Liver (tissue), 9 donors: ENCODE results near the gene NF2. TPM values are rescaled to one million over a fixed set of nuclear protein-coding genes. Genes with fewer than 3 reads are reported as not detected.

Experiments used
- DNase-seq: peaks from one replicate; pipeline ENCODE4 v3.0.0-alpha.2; 2017; ENCODE audit warnings: low spot score
- H3K27ac ChIP-seq, 2 donors: one replicate each; pipeline ENCODE4 v1.7.0; 2013; ENCODE audit warnings: inconsistent platforms in 2 of 2, low read length in 2 of 2, control low read depth in 1 of 2, low read depth in 1 of 2, mild to moderate bottlenecking in 1 of 2
- H3K27me3 ChIP-seq, 4 donors: one replicate each; pipeline versions ENCODE4 v1.6.1 to v1.7.0; 2013; ENCODE audit warnings: low read length in 3 of 4, inconsistent platforms in 1 of 4, mild to moderate bottlenecking in 1 of 4, moderate library complexity in 1 of 4; ENCODE audit not compliant: control insufficient read depth in 4 of 4, insufficient read depth in 4 of 4
- H3K36me3 ChIP-seq, 4 donors: one replicate each; pipeline versions ENCODE4 v1.6.1 to v1.7.0; 2013; ENCODE audit warnings: low read length in 3 of 4, mild to moderate bottlenecking in 3 of 4, low read depth in 1 of 4, moderate library complexity in 1 of 4; ENCODE audit not compliant: control insufficient read depth in 4 of 4, insufficient read depth in 3 of 4
- H3K4me1 ChIP-seq, 4 donors: one replicate each; pipeline versions ENCODE4 v1.6.1 to v1.7.0; 2013; ENCODE audit warnings: low read length in 3 of 4, mild to moderate bottlenecking in 3 of 4, moderate library complexity in 1 of 4; ENCODE audit not compliant: control insufficient read depth in 4 of 4, insufficient read depth in 4 of 4
- H3K4me3 ChIP-seq, 3 donors: one replicate each; pipeline versions ENCODE4 v1.6.1 to v1.7.0; 2013; ENCODE audit warnings: low read length in 3 of 3, control low read depth in 1 of 3, low read depth in 1 of 3, mild to moderate bottlenecking in 1 of 3
- H3K9ac ChIP-seq, 2 donors: one replicate each; pipeline ENCODE4 v1.7.0; 2013; ENCODE audit warnings: low read length in 2 of 2, mild to moderate bottlenecking in 2 of 2, moderate library complexity in 2 of 2, control low read depth in 1 of 2, low read depth in 1 of 2
- H3K9me3 ChIP-seq, 4 donors: one replicate each; pipeline versions ENCODE4 v1.6.1 to v1.7.0; 2013; ENCODE audit warnings: low read length in 3 of 4; ENCODE audit not compliant: control insufficient read depth in 4 of 4
- CTCF ChIP-seq: fragments of 150-350 bp; IDR thresholded peaks from 2 replicates; pipeline ENCODE4 v1.5.1; 2017; ENCODE audit warnings: improper control_type of control experiment, low read depth, low read length; ENCODE audit not compliant: missing input control
- EGR1 ChIP-seq, 2 donors: IDR thresholded peaks; 2 replicates each; pipeline ENCODE4 v1.6.1; 2016 to 2018; ENCODE audit warnings: antibody characterized with exemption in 2 of 2, low read depth in 2 of 2
- FOXA1 ChIP-seq: IDR thresholded peaks from 2 replicates; pipeline ENCODE4 v1.6.1; 2016; ENCODE audit warnings: antibody characterized with exemption
- FOXA2 ChIP-seq: IDR thresholded peaks from 2 replicates; pipeline ENCODE4 v1.6.1; 2016; ENCODE audit warnings: antibody characterized with exemption
- GABPA ChIP-seq, 2 donors: IDR thresholded peaks in 1 of 2; conservative IDR thresholded peaks in 1 of 2; 2 replicates each; pipeline ENCODE4 v1.6.1; 2016; ENCODE audit warnings: antibody characterized with exemption in 2 of 2, mild to moderate bottlenecking in 1 of 2, moderate library complexity in 1 of 2
- HNF4A ChIP-seq, 2 donors: conservative IDR thresholded peaks; 2 replicates each; pipeline ENCODE4 v1.6.1; 2016; ENCODE audit warnings: antibody characterized with exemption in 2 of 2, mild to moderate bottlenecking in 2 of 2
- HNF4G ChIP-seq: IDR thresholded peaks from 2 replicates; pipeline ENCODE4 v1.6.1; 2016; ENCODE audit warnings: antibody characterized with exemption
- JUND ChIP-seq, 2 donors: IDR thresholded peaks; 2 replicates each; pipeline ENCODE4 v1.6.1; 2016; ENCODE audit warnings: antibody characterized with exemption in 2 of 2
- NR2F2 ChIP-seq: IDR thresholded peaks from 2 replicates; pipeline ENCODE4 v1.6.1; 2016; ENCODE audit warnings: antibody characterized with exemption
- RAD21 ChIP-seq, 2 donors: IDR thresholded peaks; 2 replicates each; pipeline ENCODE4 v1.6.1; 2016; ENCODE audit warnings: antibody characterized with exemption in 2 of 2, mild to moderate bottlenecking in 2 of 2
- RXRA ChIP-seq, 2 donors: IDR thresholded peaks; 2 replicates each; pipeline ENCODE4 v1.6.1; 2017 to 2018; ENCODE audit warnings: antibody characterized with exemption in 2 of 2, mild to moderate bottlenecking in 1 of 2
- SP1 ChIP-seq: IDR thresholded peaks from 2 replicates; pipeline ENCODE4 v1.6.1; 2018; ENCODE audit warnings: antibody characterized with exemption, mild to moderate bottlenecking
- TAF1 ChIP-seq: conservative IDR thresholded peaks from 2 replicates; pipeline ENCODE4 v1.6.1; 2016; ENCODE audit warnings: antibody characterized with exemption, mild to moderate bottlenecking
- YY1 ChIP-seq: IDR thresholded peaks from 2 replicates; pipeline ENCODE4 v1.6.1; 2016; ENCODE audit warnings: antibody characterized with exemption, mild to moderate bottlenecking
- WGBS: extraction: QIAGEN DNeasy Blood & Tissue Kit; methylation state at CpG from one replicate; pipeline ENCODE4 v1.1.7; 2013; 5-methylcytosine and 5-hydroxymethylcytosine counted together
- polyA plus RNA-seq, 2 donors: library from polyadenylated mRNA; stranded (reverse) in 1 of 2; unstranded in 1 of 2; fragments of 200-250 nt in 1 of 2; fragments of >200 nt in 1 of 2; fragmentation: Nextera tagmentation in 1 of 2; extraction: Ambion mirVana in 1 of 2; gene quantifications; one replicate each; pipeline versions ENCODE4 v1.2.1 to v1.2.3, GENCODE V29; 2013 to 2015
- total RNA-seq, 2 donors: library from RNA; depleted of rRNA; stranded (reverse); fragments of >200 nt; gene quantifications; one replicate each; pipeline ENCODE4 v1.2.3, GENCODE V29; 2014
- TF ChIP-seq, protein P1 (sequence below): IDR thresholded peaks from 2 replicates; pipeline ENCODE4 v1.6.1; 2016; ENCODE audit warnings: antibody characterized with exemption
- TF ChIP-seq, protein P2 (sequence below): IDR thresholded peaks from 2 replicates; pipeline ENCODE4 v1.6.1; 2016; ENCODE audit warnings: antibody characterized with exemption
- TF ChIP-seq, protein P3 (sequence below): IDR thresholded peaks from 2 replicates; pipeline ENCODE4 v1.6.1; 2016; ENCODE audit warnings: antibody characterized with exemption
- TF ChIP-seq, protein P4 (sequence below): IDR thresholded peaks from 2 replicates; pipeline ENCODE4 v1.6.1; 2016; ENCODE audit warnings: antibody characterized with exemption, mild to moderate bottlenecking
- donor health status: healthy.
- donor health status: healthy.
- donor health status: healthy.
- donor health status: healthy.
- donor health status: healthy.

NF2 gene
- total and polyA plus RNA-seq, 4 donors = 6.2 to 25.2 (median 11.2) TPM

- H3K4me3 ChIP-seq = no peak overlapping the region
- H3K27me3 ChIP-seq = no peaks in the 10 kb centered on the region
- peaks cover 11 to 50% (median 38%) of the 10 kb centered on the region in 4 donors for H3K36me3 ChIP-seq
- WGBS = 97% methylated on average over 6 of the region's 6 CpGs
- no peak overlapping the region for H3K27ac ChIP-seq
- no peak for DNase-seq
- H3K4me1 ChIP-seq = peaks cover 3 to 22% (median 21%) of the 10 kb centered on the region in 4 donors
- TF ChIP-seq FOXA1 (no peak), EGR1 (IDR thresholded peaks at IDR 0.05; ENCODE audit: low read depth in 2 of 2) (no peak), YY1 (no peak), HNF4G (no peak), RXRA (IDR thresholded peaks at IDR 0.05) (no peak), SP1 (no peak), FOXA2 (no peak), NR2F2 (no peak), RAD21 (IDR thresholded peaks at IDR 0.05) (no peak), CTCF (no peak), HNF4A (conservative IDR thresholded peaks at IDR 0.05) (no peak), JUND (IDR thresholded peaks at IDR 0.05) (no peak), TAF1 (no peak), GABPA (IDR thresholded peaks at IDR 0.05 in 1 of 2, conservative IDR thresholded peaks at IDR 0.05 in 1 of 2) (no peak)
- TF ChIP-seq, protein P1, sequence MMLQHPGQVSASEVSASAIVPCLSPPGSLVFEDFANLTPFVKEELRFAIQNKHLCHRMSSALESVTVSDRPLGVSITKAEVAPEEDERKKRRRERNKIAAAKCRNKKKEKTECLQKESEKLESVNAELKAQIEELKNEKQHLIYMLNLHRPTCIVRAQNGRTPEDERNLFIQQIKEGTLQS = no peak
- TF ChIP-seq, protein P2, sequence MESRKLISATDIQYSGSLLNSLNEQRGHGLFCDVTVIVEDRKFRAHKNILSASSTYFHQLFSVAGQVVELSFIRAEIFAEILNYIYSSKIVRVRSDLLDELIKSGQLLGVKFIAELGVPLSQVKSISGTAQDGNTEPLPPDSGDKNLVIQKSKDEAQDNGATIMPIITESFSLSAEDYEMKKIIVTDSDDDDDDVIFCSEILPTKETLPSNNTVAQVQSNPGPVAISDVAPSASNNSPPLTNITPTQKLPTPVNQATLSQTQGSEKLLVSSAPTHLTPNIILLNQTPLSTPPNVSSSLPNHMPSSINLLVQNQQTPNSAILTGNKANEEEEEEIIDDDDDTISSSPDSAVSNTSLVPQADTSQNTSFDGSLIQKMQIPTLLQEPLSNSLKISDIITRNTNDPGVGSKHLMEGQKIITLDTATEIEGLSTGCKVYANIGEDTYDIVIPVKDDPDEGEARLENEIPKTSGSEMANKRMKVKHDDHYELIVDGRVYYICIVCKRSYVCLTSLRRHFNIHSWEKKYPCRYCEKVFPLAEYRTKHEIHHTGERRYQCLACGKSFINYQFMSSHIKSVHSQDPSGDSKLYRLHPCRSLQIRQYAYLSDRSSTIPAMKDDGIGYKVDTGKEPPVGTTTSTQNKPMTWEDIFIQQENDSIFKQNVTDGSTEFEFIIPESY = no peak
- TF ChIP-seq, protein P3, sequence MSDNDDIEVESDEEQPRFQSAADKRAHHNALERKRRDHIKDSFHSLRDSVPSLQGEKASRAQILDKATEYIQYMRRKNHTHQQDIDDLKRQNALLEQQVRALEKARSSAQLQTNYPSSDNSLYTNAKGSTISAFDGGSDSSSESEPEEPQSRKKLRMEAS = no peak
- TF ChIP-seq, protein P4, sequence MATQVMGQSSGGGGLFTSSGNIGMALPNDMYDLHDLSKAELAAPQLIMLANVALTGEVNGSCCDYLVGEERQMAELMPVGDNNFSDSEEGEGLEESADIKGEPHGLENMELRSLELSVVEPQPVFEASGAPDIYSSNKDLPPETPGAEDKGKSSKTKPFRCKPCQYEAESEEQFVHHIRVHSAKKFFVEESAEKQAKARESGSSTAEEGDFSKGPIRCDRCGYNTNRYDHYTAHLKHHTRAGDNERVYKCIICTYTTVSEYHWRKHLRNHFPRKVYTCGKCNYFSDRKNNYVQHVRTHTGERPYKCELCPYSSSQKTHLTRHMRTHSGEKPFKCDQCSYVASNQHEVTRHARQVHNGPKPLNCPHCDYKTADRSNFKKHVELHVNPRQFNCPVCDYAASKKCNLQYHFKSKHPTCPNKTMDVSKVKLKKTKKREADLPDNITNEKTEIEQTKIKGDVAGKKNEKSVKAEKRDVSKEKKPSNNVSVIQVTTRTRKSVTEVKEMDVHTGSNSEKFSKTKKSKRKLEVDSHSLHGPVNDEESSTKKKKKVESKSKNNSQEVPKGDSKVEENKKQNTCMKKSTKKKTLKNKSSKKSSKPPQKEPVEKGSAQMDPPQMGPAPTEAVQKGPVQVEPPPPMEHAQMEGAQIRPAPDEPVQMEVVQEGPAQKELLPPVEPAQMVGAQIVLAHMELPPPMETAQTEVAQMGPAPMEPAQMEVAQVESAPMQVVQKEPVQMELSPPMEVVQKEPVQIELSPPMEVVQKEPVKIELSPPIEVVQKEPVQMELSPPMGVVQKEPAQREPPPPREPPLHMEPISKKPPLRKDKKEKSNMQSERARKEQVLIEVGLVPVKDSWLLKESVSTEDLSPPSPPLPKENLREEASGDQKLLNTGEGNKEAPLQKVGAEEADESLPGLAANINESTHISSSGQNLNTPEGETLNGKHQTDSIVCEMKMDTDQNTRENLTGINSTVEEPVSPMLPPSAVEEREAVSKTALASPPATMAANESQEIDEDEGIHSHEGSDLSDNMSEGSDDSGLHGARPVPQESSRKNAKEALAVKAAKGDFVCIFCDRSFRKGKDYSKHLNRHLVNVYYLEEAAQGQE = no peak
- H3K9me3 ChIP-seq = no peaks in the 10 kb centered on the region
- no peak overlapping the region for H3K9ac ChIP-seq
These were observed 44.4 kb upstream of the NF2 start for GRCh38 chr22:29559030-29559429.
